ENCODE results near the gene EPHB6.

The EPHB6 gene

DNA sequence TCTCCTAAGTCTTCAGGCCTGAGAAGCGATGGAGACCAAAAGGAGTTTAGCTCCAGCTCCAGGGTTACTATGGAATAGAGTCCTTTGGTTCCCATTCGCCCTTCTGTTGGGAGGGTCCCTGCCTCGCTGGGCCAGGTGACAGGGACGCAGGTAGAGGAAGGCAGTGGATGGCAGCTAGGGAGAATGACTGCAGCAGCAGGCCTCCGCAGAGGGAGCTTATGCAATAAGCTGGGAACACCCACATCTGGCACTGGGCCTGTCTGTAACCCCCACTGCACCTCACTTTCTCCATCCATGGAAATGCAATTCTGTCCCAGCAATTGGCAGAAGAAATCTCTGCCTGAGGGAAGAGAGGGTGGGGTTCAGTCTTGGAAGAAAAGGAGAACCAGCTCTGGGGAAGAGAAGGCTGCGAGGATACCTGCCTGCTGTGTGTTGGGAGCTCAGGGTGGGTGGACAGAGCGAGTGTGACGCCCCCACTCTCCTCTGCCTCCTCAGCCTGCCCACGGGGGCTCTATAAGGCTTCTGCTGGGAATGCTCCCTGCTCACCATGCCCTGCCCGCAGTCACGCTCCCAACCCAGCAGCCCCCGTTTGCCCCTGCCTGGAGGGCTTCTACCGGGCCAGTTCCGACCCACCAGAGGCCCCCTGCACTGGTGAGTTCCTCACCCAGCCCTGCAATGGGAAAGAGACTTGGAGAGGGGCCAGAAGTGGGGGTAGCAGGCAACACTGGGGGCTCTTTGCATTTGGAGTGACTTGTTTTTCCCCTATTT lies 10.3 kb downstream of the EPHB6 start:
- DNase-seq: no peak

DNA sequence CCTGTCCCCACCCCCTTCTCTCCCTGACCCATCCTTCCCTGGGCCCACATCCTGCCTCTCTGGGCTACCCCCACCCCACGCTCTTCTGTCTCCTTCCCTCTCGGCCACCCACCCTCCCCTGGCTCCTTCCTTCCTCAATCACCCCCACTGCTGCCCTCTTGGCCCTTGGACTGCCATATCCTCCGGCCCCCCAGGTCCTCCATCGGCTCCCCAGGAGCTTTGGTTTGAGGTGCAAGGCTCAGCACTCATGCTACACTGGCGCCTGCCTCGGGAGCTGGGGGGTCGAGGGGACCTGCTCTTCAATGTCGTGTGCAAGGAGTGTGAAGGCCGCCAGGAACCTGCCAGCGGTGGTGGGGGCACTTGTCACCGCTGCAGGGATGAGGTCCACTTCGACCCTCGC lies 10.9 kb downstream of the EPHB6 start:
- no peak for DNase-seq

DNA sequence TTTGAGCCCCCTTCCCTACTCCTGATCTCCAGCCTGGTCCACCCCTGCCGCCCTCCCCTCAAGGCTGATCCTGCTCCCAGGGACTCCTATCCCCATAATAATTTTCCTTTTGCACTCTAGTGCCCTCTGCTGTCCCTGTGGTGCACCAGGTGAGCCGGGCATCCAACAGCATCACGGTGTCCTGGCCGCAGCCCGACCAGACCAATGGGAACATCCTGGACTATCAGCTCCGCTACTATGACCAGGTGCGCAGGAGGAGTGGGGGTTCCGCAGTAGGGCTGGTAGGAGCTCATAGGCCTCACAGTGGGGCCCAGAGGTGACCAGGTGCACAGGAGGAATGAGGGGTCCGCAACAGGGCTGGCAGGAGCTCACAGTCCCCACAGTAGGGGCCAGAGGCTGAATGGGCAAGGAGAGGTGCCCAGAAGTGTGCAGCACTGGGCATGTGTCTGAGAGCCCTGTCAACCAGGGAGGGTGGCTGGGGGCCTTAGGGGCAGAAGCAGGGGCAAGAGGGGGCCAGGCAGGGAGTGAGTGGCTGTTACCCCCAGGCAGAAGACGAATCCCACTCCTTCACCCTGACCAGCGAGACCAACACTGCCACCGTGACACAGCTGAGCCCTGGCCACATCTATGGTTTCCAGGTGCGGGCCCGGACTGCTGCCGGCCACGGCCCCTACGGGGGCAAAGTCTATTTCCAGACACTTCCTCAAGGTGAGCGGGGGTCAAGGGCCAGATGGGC lies 11.7 kb downstream of the EPHB6 start:
- DNase-seq: no peak

DNA sequence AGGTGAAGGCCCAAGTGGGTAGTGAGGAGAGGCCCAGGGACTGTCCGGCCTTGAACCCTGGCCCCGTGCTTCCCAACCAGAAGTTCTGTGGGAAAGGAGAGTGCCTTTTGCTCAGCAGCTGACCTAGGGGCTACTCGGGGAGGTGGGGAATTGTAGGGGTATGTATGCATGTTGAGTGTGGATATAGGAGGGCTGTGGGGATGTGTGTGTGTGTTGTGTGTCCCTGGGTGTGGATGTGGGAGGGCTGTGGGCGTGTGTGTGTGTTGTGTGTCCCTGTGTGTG lies 12.2 kb downstream of the EPHB6 start:
- no peak for DNase-seq

DNA sequence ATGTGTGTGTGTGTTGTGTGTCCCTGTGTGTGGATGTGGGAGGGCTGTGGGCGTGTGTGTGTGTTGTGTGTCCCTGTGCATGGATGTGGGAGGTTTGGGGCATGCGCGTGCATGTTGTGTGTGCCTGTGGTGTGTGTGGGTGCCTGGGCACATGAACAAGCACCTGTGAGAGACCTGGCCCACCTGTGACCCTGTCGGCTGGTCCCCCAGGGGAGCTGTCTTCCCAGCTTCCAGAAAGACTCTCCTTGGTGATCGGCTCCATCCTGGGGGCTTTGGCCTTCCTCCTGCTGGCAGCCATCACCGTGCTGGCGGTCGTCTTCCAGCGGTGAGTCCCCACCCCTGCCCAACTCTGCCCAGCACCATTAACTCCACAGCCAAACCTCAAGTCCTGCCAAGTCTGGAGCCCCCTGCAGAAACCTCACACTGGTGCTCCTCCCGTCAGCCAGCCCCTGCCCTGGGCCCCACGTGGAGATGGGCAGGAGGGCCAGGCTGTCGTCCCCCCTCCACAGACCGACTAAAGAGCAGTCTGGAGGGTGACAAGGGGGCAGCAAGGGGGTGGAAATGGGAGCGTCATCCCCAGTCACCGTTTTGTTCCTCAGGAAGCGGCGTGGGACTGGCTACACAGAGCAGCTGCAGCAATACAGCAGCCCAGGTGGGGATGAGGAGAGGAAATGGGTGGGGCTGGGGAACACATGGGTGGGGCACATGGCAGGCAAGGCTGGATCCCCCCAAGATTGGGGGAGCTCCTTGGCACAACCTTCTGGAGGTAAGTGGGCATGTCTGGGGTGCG lies 12.7 kb downstream of the EPHB6 start:
- DNase-seq: no peak

DNA sequence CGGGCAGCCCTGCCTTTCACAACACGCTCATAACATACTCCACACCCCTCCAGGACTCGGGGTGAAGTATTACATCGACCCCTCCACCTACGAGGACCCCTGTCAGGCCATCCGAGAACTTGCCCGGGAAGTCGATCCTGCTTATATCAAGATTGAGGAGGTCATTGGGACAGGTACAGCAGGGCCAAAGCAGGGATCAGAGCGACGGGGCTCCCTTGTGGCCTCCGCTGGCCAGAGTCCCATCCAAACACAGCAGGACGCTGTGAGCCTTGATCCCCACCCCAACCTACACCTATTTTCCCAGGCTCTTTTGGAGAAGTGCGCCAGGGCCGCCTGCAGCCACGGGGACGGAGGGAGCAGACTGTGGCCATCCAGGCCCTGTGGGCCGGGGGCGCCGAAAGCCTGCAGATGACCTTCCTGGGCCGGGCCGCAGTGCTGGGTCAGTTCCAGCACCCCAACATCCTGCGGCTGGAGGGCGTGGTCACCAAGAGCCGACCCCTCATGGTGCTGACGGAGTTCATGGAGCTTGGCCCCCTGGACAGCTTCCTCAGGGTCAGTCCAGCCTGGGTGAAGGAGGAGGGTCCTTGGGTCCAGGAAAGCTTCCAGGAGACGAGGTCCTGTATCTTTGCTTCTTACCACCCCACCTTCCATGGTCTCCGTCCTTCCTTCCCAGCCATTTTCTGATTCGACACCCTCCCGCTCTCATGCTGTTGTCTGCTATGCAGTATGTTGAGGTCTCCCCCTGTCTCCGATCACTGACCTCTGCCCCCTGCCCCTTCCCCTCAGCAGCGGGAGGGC lies 13.5 kb downstream of the EPHB6 start:
- no peak for DNase-seq

DNA sequence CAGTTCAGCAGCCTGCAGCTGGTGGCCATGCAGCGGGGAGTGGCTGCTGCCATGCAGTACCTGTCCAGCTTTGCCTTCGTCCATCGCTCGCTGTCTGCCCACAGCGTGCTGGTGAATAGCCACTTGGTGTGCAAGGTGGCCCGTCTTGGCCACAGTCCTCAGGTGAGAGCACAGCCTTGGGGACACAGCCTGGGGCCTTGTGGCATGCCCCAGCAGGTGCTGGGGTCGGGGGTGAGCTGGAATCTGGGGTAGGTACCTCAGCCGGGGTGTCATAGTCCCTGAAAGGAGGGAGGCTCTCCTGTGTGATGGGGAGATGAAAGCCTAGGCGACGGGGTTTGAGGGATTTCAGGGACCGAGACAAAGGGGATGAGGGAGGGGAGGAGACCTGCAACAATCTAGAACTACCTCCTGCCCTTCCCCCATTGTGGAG lies 14.1 kb downstream of the EPHB6 start:
- no peak for DNase-seq

DNA sequence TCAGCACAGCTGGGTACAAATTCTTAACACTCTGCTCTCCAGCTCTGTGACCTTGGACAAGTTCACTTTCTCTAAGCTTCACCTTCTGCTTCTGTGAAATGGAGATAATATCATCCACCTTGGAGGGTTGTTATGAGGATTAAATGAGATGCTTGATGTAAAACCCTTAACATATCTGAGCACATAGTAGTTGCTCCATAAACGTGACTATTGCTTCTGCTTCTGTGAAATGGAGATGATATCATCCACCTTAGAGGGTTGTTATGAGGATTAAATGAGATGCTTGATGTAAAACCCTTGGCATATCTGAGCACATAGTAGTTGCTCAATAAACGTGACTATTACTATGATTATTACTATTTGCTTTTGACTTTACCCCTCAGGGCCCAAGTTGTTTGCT lies 14.6 kb downstream of the EPHB6 start:
- no peak for DNase-seq

DNA sequence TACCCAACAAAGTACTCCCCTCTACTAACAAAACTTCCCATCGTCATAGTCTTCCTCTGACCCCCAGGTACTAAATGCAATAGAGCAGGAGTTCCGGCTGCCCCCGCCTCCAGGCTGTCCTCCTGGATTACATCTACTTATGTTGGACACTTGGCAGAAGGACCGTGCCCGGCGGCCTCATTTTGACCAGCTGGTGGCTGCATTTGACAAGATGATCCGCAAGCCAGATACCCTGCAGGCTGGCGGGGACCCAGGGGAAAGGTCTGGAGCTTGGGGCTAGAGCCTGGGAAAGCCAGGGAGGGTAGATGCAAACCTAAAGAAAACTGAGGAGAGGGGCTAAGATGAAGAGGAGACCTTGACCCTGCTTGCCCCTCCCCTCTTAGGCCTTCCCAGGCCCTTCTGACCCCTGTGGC lies 15.3 kb downstream of the EPHB6 start:
- DNase-seq: no peak

DNA sequence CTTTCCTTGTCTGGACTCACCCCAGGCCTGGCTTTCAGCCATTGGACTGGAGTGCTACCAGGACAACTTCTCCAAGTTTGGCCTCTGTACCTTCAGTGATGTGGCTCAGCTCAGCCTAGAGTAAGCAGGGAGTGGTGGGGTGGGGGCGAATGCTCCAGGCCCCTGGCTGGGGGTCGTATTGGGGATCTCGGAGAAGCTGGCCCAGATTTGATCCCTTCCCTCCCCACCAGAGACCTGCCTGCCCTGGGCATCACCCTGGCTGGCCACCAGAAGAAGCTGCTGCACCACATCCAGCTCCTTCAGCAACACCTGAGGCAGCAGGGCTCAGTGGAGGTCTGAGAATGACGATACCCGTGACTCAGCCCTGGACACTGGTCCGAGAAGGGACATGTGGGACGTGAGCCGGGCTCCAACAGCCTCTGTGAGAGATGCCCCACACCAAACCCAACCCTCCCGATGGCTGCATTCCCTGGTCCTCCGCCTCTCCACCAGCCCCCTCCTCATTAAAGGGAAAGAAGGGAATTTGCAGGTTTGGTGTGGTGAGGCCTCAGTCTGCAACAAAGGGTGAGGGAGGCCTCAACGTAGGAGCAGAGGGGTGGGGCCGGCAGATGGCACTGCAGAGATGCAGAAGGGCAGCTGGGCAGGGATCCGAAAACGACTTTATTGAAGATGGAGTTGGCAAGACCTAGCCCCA lies 15.8 kb downstream of the EPHB6 start:
- no peak for DNase-seq

DNA sequence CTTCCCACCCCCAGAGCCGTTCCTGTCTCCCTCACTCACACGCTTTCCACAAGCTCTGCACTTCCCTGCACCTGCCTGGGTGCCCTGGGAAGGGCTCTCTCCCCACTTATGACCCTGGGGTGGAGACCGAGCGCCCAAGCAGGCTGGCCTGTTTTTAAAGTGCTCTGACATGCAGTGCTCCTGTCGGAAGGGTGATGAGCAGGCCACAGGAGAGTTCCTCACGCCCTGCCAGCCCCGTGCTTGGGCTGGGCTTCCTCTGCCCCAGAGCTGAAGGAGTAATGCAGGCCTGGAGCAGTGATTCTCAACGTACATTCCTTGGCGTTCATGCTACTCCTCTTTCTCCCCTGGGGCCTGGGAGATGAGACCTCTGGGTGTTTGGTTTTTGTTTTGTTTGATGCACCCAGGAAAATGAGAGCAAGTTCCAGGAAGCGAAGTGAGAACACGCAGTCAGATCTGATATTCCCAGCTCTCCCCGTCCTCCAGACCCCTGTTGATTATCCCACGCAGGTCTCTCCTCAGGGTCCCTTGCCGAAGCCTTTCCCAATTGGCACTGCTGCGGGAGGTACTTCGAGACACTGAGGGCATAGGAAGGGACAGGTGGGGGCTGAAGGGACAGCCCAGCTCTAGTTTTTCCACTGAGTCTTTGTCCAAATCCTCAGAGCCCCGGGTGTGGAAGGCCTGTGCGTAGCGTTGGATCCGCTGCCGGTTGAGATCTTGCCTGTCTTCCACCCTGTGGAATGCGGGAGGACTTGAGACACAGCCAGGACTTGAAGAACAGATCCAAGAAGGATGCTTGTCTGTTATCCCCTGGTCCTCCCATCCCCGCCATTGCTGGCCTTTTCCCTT lies 16.6 kb downstream of the EPHB6 start:
- no peak for DNase-seq

DNA sequence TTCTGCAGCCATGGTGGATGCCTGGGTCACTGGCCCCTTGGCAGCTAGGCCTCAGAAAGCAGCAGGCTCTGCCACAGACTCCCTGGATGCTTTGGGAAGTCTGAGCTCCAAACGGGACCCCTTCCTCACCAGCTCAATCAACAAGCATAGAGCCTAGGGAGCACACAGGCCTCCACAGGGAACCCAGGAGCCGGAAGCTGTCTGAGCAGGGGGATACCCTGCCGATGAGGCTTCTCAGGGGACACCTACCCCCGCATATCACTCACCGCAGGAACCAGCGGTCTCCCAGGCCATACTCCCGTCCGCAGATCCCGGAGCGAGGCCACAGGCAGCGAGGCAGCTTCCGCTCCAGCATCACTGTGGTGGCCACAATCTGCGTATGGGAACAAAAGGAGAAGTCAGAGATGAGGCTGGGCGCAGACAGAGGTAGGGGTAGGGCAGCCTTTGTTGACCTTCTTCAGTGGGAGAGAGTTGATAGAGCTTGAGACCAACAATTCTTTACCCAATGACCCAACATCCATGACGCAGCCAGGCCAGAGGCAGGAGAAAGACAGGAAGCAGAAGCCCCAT lies 17.3 kb downstream of the EPHB6 start:
- no peak for DNase-seq

DNA sequence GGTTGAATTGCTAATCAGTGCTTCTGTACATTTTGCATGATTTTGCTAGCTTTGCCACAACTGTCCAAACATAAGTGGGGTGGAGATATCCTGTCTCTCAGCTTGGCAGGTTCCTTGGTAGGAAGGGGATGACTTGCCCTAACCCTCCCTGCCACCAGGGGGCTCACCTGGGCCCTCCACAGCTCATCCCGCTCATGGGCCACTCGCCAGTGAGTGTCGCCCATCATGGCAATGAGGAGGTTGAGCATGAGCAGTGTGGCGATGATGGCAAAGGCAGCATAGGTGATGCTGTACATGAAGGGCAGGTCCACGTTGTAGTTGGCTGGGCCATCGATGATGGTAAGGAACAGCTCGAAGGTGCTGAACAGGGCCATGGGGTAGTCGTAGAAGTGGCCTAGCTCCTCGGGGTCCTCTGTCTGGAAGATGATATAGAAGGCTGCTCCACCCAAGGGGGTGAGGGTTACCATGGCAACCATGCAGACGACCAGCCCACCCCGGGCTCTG lies 18.5 kb downstream of the EPHB6 start:
- DNase-seq: no peak

DNA sequence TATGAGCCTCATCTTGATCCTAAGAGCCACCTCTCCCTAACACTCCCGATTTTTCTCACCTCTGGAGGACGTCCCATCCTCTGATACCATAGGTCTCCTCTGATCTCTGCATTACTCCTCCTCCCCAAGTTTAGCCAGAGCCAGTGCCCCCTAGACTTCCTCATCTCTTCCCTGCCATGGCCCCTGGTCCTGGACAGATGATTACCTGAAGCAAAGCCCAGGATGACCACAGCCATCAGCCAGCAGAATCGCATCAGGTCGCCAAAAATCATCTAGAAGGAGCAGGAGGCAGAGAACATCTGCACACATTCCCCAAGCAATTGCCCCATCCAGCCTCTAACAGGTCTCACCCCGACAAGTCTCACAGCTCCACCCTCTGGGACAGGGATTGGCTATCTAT lies 19.0 kb downstream of the EPHB6 start:
- DNase-seq: no peak

DNA sequence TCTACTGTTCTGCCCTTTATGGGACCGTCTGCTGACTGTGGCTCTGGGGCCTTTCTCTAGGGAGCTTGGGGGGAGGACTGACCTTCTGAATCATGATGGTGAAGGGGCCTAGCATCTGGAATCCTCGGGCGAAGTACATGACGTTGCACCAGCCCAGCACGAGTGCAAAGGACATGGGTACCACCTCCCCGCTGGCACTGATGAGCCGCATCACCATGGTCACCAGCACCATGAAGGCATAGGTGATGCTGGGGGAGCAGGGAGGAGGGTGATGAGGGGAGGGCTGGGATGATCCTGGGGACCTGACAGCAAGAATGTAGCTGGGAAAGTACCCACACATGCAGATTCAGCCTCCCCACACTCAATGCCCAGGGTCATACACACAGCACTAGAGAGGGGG lies 19.5 kb downstream of the EPHB6 start:
- no peak for DNase-seq

DNA sequence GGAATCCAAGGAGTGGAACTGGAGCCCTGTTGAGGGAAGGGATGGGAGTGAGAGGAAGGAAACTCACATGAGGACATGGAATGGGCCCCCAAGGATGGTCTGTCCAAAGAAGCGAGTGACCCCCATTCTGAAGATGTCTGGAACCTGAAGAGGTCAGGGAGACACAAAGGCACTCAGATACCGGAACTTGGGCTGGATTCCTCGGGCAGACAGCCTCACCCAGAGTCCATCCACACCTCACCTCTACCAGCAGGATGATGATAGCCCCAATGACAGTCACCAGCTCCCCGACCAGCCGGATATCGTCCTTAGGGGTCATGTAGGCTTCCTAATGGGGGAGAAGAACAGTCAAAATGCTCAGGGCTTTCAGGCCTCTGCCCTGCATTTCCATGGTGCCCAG lies 20.0 kb downstream of the EPHB6 start:
- no peak for DNase-seq

DNA sequence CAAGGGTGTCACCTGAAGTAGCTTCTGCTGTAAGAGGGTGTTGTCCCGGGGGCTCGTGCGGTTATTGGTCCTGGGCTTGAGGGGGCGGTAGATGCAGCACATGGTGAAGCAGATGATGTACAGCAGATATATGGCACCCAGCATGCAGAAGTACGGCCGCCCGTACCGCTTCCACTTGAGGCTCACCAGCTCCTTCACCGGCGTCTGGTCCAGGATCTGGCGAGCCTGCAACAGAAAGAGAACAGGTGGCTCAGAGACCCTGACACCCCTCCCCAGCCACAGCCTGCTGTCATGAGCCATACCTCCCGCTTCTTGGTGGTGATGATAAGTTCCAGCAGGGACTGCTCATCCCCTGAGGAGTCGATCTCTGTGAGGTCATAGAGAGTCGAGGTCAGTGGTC lies 20.6 kb downstream of the EPHB6 start:
- DNase-seq: no peak

DNA sequence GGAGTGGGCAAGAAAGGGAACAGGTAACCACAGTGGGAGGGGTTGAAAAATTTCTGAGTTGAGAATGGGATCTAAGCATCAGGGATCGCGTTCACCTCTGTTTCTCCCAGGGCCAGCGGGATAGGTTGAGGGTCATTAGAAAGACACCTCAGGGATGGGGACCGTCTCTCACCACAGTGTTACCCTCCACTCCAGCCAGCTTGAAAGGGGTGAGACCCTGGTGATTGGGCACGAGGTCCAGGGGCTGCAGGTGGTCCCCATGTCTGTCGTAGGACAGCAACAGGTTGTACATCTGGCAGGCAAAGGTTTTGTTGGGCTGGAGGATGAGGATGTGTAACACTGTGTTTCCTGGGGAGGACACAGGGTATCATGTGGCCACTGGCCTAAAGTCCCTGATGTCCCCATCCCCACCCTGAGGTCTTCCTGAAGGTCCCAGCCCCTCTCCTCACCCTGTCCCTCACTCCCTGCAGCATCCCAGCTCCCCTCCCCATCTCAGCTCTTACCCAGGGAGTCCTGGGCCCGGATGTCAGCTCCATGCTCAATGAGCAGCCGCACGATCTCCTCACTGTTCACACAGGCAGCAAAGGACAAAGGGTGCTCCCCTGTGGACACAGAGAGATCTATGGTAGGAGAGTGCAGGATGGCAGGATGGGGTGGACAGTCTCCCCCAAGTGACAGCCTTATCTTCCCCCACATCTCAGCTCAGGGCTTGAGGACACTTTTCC lies 21.5 kb downstream of the EPHB6 start:
- no peak for DNase-seq

DNA sequence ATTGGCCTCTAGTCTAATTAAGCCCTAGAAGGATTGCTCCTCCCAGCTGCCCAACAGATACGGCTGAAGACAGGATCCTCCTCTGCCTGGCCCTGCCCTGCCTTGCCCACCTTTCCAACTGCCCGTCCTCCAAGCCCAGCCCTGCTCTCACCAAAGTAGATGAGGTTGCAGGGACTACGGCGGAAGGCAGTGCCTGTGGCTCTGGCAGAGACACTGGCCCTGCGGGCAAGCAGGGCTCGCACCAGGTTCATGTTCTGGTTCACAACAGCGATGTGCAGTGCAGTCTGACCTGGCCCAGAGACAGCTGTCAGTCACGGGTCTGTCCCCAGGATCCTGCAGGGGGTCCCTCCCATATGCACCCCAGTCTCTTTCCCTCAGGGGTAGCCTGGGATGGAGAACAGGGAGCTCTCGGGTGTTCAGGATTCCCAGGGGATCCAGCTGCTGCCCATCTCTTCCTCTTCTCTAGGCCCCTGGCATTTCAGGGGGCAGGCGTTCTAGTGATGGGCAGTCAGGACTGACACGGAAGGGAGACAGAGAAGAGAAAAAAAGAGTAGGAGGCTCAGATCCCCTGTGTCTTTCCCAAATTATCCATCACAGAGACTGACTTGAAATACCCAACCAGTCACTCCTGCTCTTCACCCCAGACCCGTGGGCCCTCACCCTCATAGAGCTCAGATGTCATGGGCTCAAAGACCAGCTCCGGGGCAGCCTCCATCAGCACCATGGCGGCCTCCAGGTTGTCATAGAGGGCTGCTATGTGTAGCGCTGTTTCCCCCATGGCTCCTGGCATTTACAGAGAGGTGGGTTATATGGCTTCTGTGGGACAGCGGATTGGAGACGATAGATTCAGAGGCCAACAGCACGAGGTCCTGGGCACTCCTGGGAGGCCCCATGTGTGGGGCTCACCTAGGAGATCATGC lies 22.4 kb downstream of the EPHB6 start:
- no peak for DNase-seq

Measured in amniotic stem cell (primary cell).